ENCODE results near the gene KCNJ6. TPM values are rescaled to one million over a fixed set of nuclear protein-coding genes. Genes with fewer than 3 reads are reported as not detected.

The KCNJ6 gene
- total and polyA plus RNA-seq, 5 donors from 2014 or later: not detected

- no peak for DNase-seq
- Mint-ChIP-seq H3K27me3 (peaks cover 17% of the 10 kb centered on the region), H3K4me3 (no peak overlapping the region), H3K36me3 (no peaks in the 10 kb centered on the region), H3K27ac (no peak overlapping the region), H3K9me3 (peaks cover 0 to 1% (median 0%) of the 10 kb centered on the region in 7 donors), H3K4me1 (no peaks in the 10 kb centered on the region)
- Histone ChIP-seq H3K27ac (ENCODE audit: insufficient read depth, low read length, poor library complexity, severe bottlenecking) (no peak overlapping the region), H3K4me3 (ENCODE audit: low read depth, low read length) (no peak overlapping the region), H3K27me3 (ENCODE audit: control insufficient read depth, insufficient read depth, low read length) (peaks cover 2% of the 10 kb centered on the region), H3K9me3 (ENCODE audit: control insufficient read depth in 2 of 2, low read length in 2 of 2) (no peaks in the 10 kb centered on the region), H3K4me1 (ENCODE audit: control insufficient read depth, insufficient read depth, low read length, poor library complexity, severe bottlenecking) (no peaks in the 10 kb centered on the region), H3K36me3 (ENCODE audit: control insufficient read depth, insufficient read depth, low read length) (no peaks in the 10 kb centered on the region)
- ATAC-seq (ENCODE audit: low read depth in 2 of 2): no peak
These were observed 298.2 kb downstream of the KCNJ6 start for GRCh38 chr21:37618081-37618480.

GRCh38 chr21:37615962-37616361, 300.3 kb downstream of the KCNJ6 start:
- no peaks in the 10 kb centered on the region for H3K9me3 ChIP-seq (ENCODE audit: control insufficient read depth in 2 of 2, low read length in 2 of 2)
- no peak overlapping the region for H3K27ac ChIP-seq (ENCODE audit: insufficient read depth, low read length, poor library complexity, severe bottlenecking)
- no peak for ATAC-seq (ENCODE audit: low read depth in 2 of 2)
- no peak for DNase-seq
- H3K4me3 ChIP-seq (ENCODE audit: low read depth, low read length): no peak overlapping the region
- Mint-ChIP-seq H3K9me3 (peaks cover 0 to 2% (median 0%) of the 10 kb centered on the region in 7 donors), H3K27me3 (peaks cover 35% of the 10 kb centered on the region), H3K27ac (no peak overlapping the region), H3K4me3 (no peak overlapping the region), H3K4me1 (no peaks in the 10 kb centered on the region), H3K36me3 (no peaks in the 10 kb centered on the region)
- peaks cover 2% of the 10 kb centered on the region for H3K27me3 ChIP-seq (ENCODE audit: control insufficient read depth, insufficient read depth, low read length)
- no peaks in the 10 kb centered on the region for H3K36me3 ChIP-seq (ENCODE audit: control insufficient read depth, insufficient read depth, low read length)
- H3K4me1 ChIP-seq (ENCODE audit: control insufficient read depth, insufficient read depth, low read length, poor library complexity, severe bottlenecking): no peaks in the 10 kb centered on the region

- Histone ChIP-seq H3K27me3 (ENCODE audit: control insufficient read depth, insufficient read depth, low read length) (no peaks in the 10 kb centered on the region), H3K4me3 (ENCODE audit: low read depth, low read length) (no peak overlapping the region), H3K9me3 (ENCODE audit: control insufficient read depth in 2 of 2, low read length in 2 of 2) (no peaks in the 10 kb centered on the region), H3K4me1 (ENCODE audit: control insufficient read depth, insufficient read depth, low read length, poor library complexity, severe bottlenecking) (no peaks in the 10 kb centered on the region), H3K36me3 (ENCODE audit: control insufficient read depth, insufficient read depth, low read length) (no peaks in the 10 kb centered on the region), H3K27ac (ENCODE audit: insufficient read depth, low read length, poor library complexity, severe bottlenecking) (no peak overlapping the region)
- no peak overlapping the region for H3K27ac Mint-ChIP-seq
- DNase-seq (no peak), ATAC-seq (ENCODE audit: low read depth in 2 of 2) (no peak)
- peaks cover 36% of the 10 kb centered on the region for H3K27me3 Mint-ChIP-seq
- H3K4me3 Mint-ChIP-seq: no peak overlapping the region
- H3K9me3 Mint-ChIP-seq: peaks cover 0 to 2% (median 0%) of the 10 kb centered on the region in 7 donors
- H3K4me1 Mint-ChIP-seq: no peaks in the 10 kb centered on the region
- H3K36me3 Mint-ChIP-seq: no peaks in the 10 kb centered on the region
These were observed 301.8 kb downstream of the KCNJ6 start for GRCh38 chr21:37614351-37614875.

- Histone ChIP-seq H3K27me3 (ENCODE audit: control insufficient read depth, insufficient read depth, low read length) (peaks cover 5% of the 10 kb centered on the region), H3K4me1 (ENCODE audit: control insufficient read depth, insufficient read depth, low read length, poor library complexity, severe bottlenecking) (no peaks in the 10 kb centered on the region), H3K4me3 (ENCODE audit: low read depth, low read length) (no peak overlapping the region), H3K27ac (ENCODE audit: insufficient read depth, low read length, poor library complexity, severe bottlenecking) (no peak overlapping the region), H3K9me3 (ENCODE audit: control insufficient read depth in 2 of 2, low read length in 2 of 2) (no peaks in the 10 kb centered on the region), H3K36me3 (ENCODE audit: control insufficient read depth, insufficient read depth, low read length) (no peaks in the 10 kb centered on the region)
- no peaks in the 10 kb centered on the region for H3K36me3 Mint-ChIP-seq
- H3K4me3 Mint-ChIP-seq: no peak overlapping the region
- DNase-seq (no peak), ATAC-seq (ENCODE audit: low read depth in 2 of 2) (no peak)
- H3K4me1 Mint-ChIP-seq: no peaks in the 10 kb centered on the region
- no peak overlapping the region for H3K27ac Mint-ChIP-seq
- no peaks in the 10 kb centered on the region for H3K9me3 Mint-ChIP-seq
- H3K27me3 Mint-ChIP-seq: peaks cover 21% of the 10 kb centered on the region
These were observed 309.2 kb downstream of the KCNJ6 start for GRCh38 chr21:37607081-37607480.

- Histone ChIP-seq H3K4me1 (ENCODE audit: control insufficient read depth, insufficient read depth, low read length, poor library complexity, severe bottlenecking) (no peaks in the 10 kb centered on the region), H3K36me3 (ENCODE audit: control insufficient read depth, insufficient read depth, low read length) (no peaks in the 10 kb centered on the region), H3K9me3 (ENCODE audit: control insufficient read depth in 2 of 2, low read length in 2 of 2) (no peaks in the 10 kb centered on the region), H3K4me3 (ENCODE audit: low read depth, low read length) (no peak overlapping the region), H3K27me3 (ENCODE audit: control insufficient read depth, insufficient read depth, low read length) (peaks cover 5% of the 10 kb centered on the region), H3K27ac (ENCODE audit: insufficient read depth, low read length, poor library complexity, severe bottlenecking) (no peak overlapping the region)
- Mint-ChIP-seq H3K27ac (no peak overlapping the region), H3K9me3 (no peaks in the 10 kb centered on the region), H3K27me3 (peaks cover 15% of the 10 kb centered on the region), H3K36me3 (no peaks in the 10 kb centered on the region), H3K4me3 (no peak overlapping the region), H3K4me1 (no peaks in the 10 kb centered on the region)
- ATAC-seq (ENCODE audit: low read depth in 2 of 2) (no peak), DNase-seq (no peak)
These were observed 309.7 kb downstream of the KCNJ6 start for GRCh38 chr21:37606549-37606948.

- Histone ChIP-seq H3K4me3 (ENCODE audit: low read depth, low read length) (no peak overlapping the region), H3K4me1 (ENCODE audit: control insufficient read depth, insufficient read depth, low read length, poor library complexity, severe bottlenecking) (no peaks in the 10 kb centered on the region), H3K36me3 (ENCODE audit: control insufficient read depth, insufficient read depth, low read length) (no peaks in the 10 kb centered on the region), H3K27ac (ENCODE audit: insufficient read depth, low read length, poor library complexity, severe bottlenecking) (no peak overlapping the region), H3K27me3 (ENCODE audit: control insufficient read depth, insufficient read depth, low read length) (peaks cover 5% of the 10 kb centered on the region), H3K9me3 (ENCODE audit: control insufficient read depth in 2 of 2, low read length in 2 of 2) (no peaks in the 10 kb centered on the region)
- Mint-ChIP-seq H3K9me3 (peaks cover 0 to 2% (median 0%) of the 10 kb centered on the region in 7 donors), H3K4me1 (no peaks in the 10 kb centered on the region), H3K36me3 (no peaks in the 10 kb centered on the region), H3K4me3 (no peak overlapping the region), H3K27ac (no peak overlapping the region), H3K27me3 (peaks cover 8% of the 10 kb centered on the region)
- DNase-seq (no peak), ATAC-seq (ENCODE audit: low read depth in 2 of 2) (no peak)
These were observed 311.3 kb downstream of the KCNJ6 start for GRCh38 chr21:37605006-37605405.

GRCh38 chr21:37603129-37603528, 313.1 kb downstream of the KCNJ6 start:
- Mint-ChIP-seq H3K4me1 (no peaks in the 10 kb centered on the region), H3K4me3 (no peak overlapping the region), H3K36me3 (no peaks in the 10 kb centered on the region), H3K27me3 (peaks cover 8% of the 10 kb centered on the region), H3K27ac (no peak overlapping the region), H3K9me3 (peaks cover 0 to 2% (median 0%) of the 10 kb centered on the region in 7 donors)
- Histone ChIP-seq H3K9me3 (ENCODE audit: control insufficient read depth in 2 of 2, low read length in 2 of 2) (no peaks in the 10 kb centered on the region), H3K4me3 (ENCODE audit: low read depth, low read length) (no peak overlapping the region), H3K4me1 (ENCODE audit: control insufficient read depth, insufficient read depth, low read length, poor library complexity, severe bottlenecking) (no peaks in the 10 kb centered on the region), H3K27me3 (ENCODE audit: control insufficient read depth, insufficient read depth, low read length) (peaks cover 2% of the 10 kb centered on the region), H3K36me3 (ENCODE audit: control insufficient read depth, insufficient read depth, low read length) (no peaks in the 10 kb centered on the region), H3K27ac (ENCODE audit: insufficient read depth, low read length, poor library complexity, severe bottlenecking) (no peak overlapping the region)
- ATAC-seq (ENCODE audit: low read depth in 2 of 2) (no peak), DNase-seq (no peak)

- DNase-seq (no peak), ATAC-seq (ENCODE audit: low read depth in 2 of 2) (no peak)
- Histone ChIP-seq H3K9me3 (ENCODE audit: control insufficient read depth in 2 of 2, low read length in 2 of 2) (no peaks in the 10 kb centered on the region), H3K4me3 (ENCODE audit: low read depth, low read length) (no peak overlapping the region), H3K27me3 (ENCODE audit: control insufficient read depth, insufficient read depth, low read length) (no peaks in the 10 kb centered on the region), H3K27ac (ENCODE audit: insufficient read depth, low read length, poor library complexity, severe bottlenecking) (no peak overlapping the region), H3K36me3 (ENCODE audit: control insufficient read depth, insufficient read depth, low read length) (no peaks in the 10 kb centered on the region), H3K4me1 (ENCODE audit: control insufficient read depth, insufficient read depth, low read length, poor library complexity, severe bottlenecking) (no peaks in the 10 kb centered on the region)
- Mint-ChIP-seq H3K4me3 (no peak overlapping the region), H3K9me3 (peaks cover 0 to 2% (median 0%) of the 10 kb centered on the region in 7 donors), H3K4me1 (no peaks in the 10 kb centered on the region), H3K27me3 (peaks cover 8% of the 10 kb centered on the region), H3K27ac (no peak overlapping the region), H3K36me3 (no peaks in the 10 kb centered on the region)
These were observed 314.3 kb downstream of the KCNJ6 start for GRCh38 chr21:37601915-37602314.

All from CD4-positive, CD25-positive, alpha-beta regulatory T cell (primary cell).